ENCODE data around the gene RBL2. TPM values are rescaled to one million over a fixed set of nuclear protein-coding genes. Genes with fewer than 3 reads are reported as not detected.

The RBL2 gene
- total and polyA plus RNA-seq, 9 donors, result 48.0 to 88.7 (median 71.7) TPM

GRCh38 chr16:53456625-53457024 is 22.4 kb downstream of the RBL2 start:
- H3K27me3 ChIP-seq, result no peaks in the 10 kb centered on the region
- H3K27ac ChIP-seq, result no peak overlapping the region
- DNase-seq, result no peak
- no peaks in the 10 kb centered on the region for H3K36me3 ChIP-seq
- intact Hi-C loops (cut with DNase I), result no loop called here
- no peak overlapping the region for H3K4me3 ChIP-seq
- H3K9me3 ChIP-seq, result no peaks in the 10 kb centered on the region
- no peaks in the 10 kb centered on the region for H3K4me1 ChIP-seq (ENCODE audit: insufficient read depth)
- TF ChIP-seq POLR2A (IDR thresholded peaks at IDR 0.05), result no peak
- TF ChIP-seq CTCF (IDR thresholded peaks at IDR 0.05), result no peak
- no peak for TF ChIP-seq EP300 (IDR thresholded peaks at IDR 0.05)
- 91 to 100% (median 94%) methylated on average over 2 of the region's 2 CpGs for WGBS, 3 donors

- H3K9me3 ChIP-seq, result no peaks in the 10 kb centered on the region
- no peaks in the 10 kb centered on the region for H3K36me3 ChIP-seq
- no peaks in the 10 kb centered on the region for H3K27me3 ChIP-seq
- intact Hi-C loops (cut with DNase I), result no loop called here
- H3K4me1 ChIP-seq (ENCODE audit: insufficient read depth), result no peaks in the 10 kb centered on the region
- DNase-seq, result no peak
- WGBS, 3 donors, result 90 to 100% (median 92%) methylated on average over 2 of the region's 2 CpGs
- no peak overlapping the region for H3K27ac ChIP-seq
- no peak overlapping the region for H3K4me3 ChIP-seq
- no peak for TF ChIP-seq EP300 (IDR thresholded peaks at IDR 0.05)
- no peak for TF ChIP-seq POLR2A (IDR thresholded peaks at IDR 0.05)
- TF ChIP-seq CTCF (IDR thresholded peaks at IDR 0.05), result no peak
These were observed 23.4 kb downstream of the RBL2 start for GRCh38 chr16:53457670-53458069.

GRCh38 chr16:53458635-53459034 is 24.4 kb downstream of the RBL2 start:
- no peaks in the 10 kb centered on the region for H3K36me3 ChIP-seq
- TF ChIP-seq CTCF (IDR thresholded peaks at IDR 0.05) (no peak), EP300 (IDR thresholded peaks at IDR 0.05) (no peak), POLR2A (IDR thresholded peaks at IDR 0.05) (no peak)
- 88 to 93% (median 90%) methylated on average over 8 of the region's 8 CpGs for WGBS, 3 donors

GRCh38 chr16:53465606-53466280 is 31.5 kb downstream of the RBL2 start:
- intact Hi-C loops (cut with DNase I), result no loop called here
- Histone ChIP-seq H3K4me3 (no peak overlapping the region), H3K27me3 (no peaks in the 10 kb centered on the region), H3K27ac (no peak overlapping the region), H3K36me3 (no peaks in the 10 kb centered on the region), H3K4me1 (ENCODE audit: insufficient read depth) (no peaks in the 10 kb centered on the region), H3K9me3 (no peaks in the 10 kb centered on the region)
- TF ChIP-seq CTCF (IDR thresholded peaks at IDR 0.05) (no peak), POLR2A (IDR thresholded peaks at IDR 0.05) (no peak), EP300 (IDR thresholded peaks at IDR 0.05) (no peak)
- WGBS, 3 donors, result 62 to 68% (median 63%) methylated on average over 6 of the region's 6 CpGs
- no peak for DNase-seq

More at GRCh38 chr16:53458635-53459034, 24.4 kb downstream of the RBL2 start:
- Histone ChIP-seq H3K4me1 (ENCODE audit: insufficient read depth) (no peaks in the 10 kb centered on the region), H3K4me3 (no peak overlapping the region), H3K27me3 (no peaks in the 10 kb centered on the region), H3K9me3 (no peaks in the 10 kb centered on the region), H3K27ac (no peak overlapping the region)
- intact Hi-C loops (cut with DNase I), result no loop called here
- DNase-seq, result no peak

Data from ovary (tissue), 9 donors.